T-helper 22 cell (primary cell): ENCODE measurements around the gene ANO6.

Experiments
- DNase-seq: peaks from one replicate; pipeline ENCODE4 v3.0.0-alpha.2; 2020; ENCODE audit warnings: low read depth

The ANO6 gene

DNA sequence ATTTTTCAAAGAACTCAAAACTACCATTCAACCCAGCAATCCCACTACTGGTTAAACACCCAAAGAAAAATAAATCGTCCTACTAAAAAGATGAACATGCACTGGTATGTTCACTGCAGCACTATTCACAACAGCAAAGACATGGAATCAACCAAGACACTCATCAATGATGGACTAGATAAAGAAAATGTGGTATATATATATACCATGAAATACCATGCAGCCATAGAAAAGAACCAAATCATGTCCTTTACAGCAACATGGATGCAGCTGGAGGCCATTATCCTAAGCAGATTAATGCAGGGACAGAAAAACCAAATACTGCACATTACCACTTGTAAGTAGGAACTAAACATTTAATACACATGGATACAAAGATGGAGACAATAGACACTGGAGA, 3.8 kb upstream of the ANO6 start:
- DNase-seq, result no peak

GRCh38 chr12:45213107-45213506, 2.8 kb upstream of the ANO6 start:
- DNase-seq, result no peak

DNA sequence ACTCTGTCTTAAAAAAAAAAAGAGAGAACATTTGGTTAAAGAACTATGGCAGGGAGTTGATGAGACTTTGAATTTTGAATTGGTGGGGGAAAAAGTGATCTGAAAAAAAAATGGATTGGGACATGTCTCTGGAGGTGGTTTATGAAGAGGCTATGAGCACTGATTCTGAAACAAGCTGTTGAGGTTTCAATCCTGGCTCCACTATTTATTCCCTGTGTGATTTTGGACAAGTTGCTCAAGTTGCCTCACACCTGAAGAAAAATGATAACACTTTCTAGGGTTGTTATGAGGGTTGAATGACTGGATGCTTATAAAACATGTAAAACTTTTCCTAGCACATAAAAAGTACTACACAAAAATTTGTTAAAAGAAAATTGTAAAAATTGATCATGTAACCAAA, 1.8 kb upstream of the ANO6 start:
- no peak for DNase-seq

- no peak for DNase-seq
Measured at GRCh38 chr12:45214749-45215418, 1.0 kb upstream of the ANO6 start.

DNA sequence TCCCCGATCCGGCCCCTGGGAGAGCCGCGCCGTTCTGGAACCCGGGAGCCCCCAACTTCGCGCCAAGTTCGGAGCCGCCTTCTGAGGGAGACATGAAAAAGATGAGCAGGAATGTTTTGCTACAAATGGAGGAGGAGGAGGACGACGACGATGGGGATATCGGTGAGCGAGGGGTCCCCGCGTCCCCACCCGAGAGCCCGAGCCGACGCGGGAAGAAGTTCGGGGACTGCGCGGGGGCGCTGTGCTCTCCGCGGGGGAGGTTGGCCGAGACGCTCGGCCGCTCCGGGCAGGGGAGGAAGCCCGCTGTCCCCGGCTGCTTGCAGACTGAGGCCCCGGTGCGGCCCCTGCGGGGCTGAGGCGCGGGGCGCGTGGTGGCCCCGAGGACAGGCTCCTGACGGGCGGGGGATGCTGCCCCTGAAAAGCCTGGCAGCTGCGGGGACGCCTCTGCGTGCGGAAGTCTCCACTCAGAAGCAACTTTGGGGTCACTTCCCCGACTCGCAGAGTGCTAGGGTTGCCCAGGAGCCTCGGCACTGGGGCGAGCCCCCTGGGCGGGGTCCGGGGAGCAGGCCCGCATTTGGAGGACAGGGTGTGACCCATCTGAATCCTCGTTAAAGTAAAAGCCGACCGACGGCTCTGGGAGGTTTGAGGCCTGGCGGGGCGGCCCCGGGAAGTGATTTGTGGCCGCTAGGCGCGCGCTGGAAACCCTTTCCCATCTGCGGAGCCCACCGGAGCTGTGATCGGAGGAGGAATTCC, 511 bp downstream of the ANO6 start:
- DNase-seq, result peak; percentile 23

DNA sequence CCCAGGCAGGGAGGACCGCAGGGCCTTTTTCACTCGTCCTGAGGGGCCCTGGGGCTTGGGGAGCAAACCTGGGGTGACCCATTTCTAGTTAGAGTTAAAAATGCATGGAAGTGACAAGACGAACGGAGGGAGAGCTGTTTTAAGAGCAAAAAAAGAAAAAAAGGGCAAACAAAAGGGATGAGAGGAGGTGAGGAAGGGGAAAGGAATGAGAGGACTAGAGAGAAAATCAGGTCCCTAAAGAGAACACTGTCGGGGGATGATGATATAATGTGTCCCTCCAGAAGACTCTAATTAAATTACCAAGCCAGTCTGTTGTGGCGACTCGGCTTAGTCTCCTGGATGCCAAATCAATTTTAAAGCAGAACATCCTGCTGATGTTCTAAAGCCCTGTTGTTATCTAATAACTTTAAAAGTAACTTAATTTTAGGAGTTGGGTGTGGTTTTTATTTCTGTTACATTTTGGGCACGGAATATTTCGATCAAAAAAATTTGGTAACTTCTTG, 1.1 kb downstream of the ANO6 start:
- DNase-seq, result no peak

- no peak for DNase-seq
Measured at GRCh38 chr12:45217846-45218245, 2.0 kb downstream of the ANO6 start.

DNA sequence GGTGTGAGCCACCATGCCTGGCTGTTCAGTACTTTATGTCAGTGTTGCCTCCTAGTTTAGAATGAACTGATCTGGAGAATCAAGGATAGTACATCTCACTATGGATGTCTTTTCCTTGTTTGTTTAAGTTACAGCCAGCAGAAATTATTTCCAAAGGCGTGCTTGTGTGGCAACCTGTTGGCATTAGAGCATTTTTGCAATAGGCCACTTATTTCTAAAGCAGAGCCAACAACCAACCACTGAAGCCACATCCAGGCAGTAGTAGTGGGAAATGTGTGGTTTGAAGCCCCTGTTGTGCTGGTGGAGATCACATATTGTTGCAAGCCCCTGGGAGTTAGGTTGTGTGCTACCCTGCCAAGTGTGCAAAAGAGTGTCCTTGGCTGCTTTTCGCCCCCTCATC, 3.7 kb downstream of the ANO6 start:
- DNase-seq, result no peak

DNA sequence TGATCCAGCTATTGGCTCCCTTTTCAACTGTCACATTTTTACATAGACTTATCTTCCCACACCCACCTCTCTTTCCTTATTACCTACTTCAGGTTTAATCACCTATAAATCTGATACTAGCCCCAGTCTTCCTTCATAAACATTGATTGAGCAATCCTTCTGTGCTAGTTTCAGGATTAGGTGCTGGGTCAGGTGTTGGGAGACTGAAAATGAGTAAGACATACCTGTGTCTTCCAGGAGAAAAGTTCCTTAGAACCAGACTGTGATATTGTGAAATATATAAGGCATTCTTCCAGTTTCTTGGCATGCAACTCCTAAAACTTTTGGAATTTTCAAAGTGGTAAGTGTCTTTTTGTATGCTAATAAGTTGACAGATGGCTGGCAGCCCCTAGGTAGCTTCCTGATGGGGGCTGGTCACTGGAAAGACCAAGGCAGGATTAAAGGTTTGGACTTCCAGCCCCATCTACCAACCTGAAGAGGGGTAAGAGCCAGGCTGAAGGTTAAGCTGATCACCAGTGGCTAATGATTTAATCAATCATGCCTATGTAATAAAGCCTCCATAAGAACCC, 4.6 kb downstream of the ANO6 start:
- no peak for DNase-seq

DNA sequence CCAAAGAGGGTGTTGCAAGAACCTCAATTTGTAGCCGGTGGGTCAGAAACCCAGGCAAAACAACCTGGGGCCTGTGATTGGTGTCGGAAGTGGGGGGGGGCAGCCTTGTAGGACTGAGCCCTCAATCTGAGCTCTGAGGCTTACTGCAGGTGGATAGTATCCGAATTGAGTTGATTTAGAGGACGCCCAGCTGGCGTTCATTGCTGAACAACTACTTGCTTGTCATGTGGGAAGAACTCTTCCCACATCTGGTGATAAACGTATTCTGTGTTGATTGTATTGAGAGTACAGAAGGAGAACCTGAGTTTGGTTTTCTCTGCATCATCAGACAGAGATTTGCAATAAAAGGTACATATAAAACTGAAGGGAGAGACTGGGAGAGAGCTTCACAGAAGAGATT, 5.1 kb downstream of the ANO6 start:
- DNase-seq, result no peak

DNA sequence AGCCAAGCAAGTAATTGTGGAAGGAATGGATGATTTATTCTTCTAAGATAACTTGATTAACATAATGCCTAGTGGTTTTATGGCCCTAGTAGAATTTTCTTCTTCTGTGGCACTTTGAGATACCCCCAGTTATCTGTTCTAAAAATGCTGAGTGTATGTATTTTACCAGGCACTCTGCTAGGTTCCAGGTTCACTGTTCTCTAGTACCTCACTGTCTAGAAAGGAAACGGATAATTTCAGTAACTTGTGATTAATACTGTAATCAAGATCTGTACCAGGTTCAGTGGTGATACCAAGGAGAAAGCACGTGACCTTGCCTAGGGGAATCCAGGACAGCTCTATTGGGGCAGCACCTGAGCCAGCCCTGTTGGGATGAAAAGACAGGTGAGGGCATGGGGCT, 8.0 kb downstream of the ANO6 start:
- DNase-seq, result no peak

DNA sequence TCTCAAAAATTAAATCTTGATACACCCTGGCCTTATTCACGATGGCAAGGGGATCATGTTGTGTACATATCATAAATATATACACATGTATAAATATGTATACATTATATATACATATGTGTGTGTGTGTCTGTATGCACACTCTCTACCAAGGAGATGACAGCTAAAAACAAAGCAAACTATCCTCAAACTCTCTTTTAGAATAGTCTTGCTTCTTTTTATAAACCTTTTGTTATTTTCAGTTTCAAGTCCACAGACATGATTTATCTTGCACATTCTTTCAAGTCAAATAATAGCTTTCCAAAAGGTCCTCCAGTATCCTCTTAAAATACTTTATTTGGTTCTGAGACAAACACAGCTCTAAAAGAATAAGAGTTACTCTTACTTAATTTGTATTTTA, 8.4 kb downstream of the ANO6 start:
- DNase-seq, result no peak

DNA sequence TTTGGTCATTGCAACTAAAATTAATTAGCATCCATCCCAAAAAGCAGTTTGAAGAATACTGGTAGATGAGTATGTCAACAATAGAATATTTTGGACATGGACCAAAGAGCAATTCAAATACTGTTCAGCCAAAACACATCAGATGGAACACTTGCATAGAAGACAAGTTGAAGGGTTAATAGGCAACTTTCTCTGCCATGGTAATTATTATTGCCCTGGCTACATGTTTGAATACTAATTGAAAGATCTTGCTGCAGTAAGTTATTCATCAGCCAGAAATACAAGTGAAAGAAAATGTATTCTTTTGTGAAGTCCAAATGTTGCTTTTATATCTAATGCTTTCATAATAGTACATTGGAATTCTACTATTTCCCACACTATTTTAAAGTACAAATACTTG, 10.1 kb downstream of the ANO6 start:
- DNase-seq, result no peak

- no peak for DNase-seq
Measured at GRCh38 chr12:45227316-45228067, 11.6 kb downstream of the ANO6 start.

GRCh38 chr12:45231515-45232145, 15.7 kb downstream of the ANO6 start:
- no peak for DNase-seq

DNA sequence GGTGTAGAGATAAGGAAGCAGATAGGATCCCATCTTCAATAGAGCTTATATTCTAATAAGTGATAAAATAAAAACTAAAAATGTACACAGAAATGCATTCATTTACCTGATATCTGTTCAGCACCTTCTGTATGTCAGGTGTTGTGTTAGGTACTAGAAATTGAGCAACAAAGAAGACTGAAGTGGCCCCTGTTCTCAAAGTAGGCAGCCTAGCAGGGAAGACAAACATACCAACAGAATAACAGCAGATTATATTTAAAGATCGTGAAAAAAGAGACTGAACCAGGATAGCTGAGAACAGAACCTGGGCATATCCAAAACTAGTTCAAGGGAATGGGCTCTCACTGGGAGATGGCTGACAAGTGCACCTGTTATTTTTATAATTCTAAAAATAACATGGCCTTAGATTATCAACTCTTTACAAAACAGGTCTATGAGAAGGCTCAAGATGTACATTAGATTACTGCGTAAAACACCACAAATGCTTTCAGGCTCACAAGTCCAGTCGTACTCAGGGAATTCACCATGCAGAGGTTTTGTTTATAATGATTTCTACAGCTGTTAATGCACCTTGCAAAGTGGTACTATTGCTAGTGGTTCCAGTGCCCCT, 16.4 kb downstream of the ANO6 start:
- no peak for DNase-seq

DNA sequence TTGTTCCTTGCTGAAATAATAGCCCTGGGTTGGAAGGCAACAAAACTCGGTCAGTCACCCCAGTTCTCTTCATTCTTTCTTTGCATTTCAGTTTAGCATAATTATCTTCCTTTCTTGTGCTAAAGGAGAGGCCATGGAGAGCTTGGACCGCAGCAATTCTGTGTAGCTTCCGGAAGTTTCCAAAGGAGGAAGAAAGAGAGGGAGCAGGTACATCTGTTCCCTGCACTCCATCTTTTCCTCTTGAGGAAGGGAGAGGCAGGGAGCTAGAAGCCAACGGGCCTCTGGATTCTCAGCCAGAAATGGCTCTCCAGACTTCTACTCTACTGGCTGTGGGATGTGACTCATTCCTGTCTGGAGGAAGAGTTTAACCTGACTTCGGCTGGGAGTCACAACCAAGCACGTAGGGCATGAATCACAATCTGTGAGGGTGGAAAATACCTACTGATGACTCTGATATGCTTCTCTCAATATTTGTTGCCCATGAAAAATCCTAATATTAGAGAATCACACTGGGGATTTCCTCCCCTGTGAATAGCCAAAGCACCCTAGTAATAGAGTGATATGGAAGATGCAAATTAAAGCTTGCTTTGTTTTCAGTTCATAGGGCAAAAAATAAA, 17.0 kb downstream of the ANO6 start:
- DNase-seq, result no peak

- no peak for DNase-seq
Measured at GRCh38 chr12:45234139-45234865, 18.4 kb downstream of the ANO6 start.

DNA sequence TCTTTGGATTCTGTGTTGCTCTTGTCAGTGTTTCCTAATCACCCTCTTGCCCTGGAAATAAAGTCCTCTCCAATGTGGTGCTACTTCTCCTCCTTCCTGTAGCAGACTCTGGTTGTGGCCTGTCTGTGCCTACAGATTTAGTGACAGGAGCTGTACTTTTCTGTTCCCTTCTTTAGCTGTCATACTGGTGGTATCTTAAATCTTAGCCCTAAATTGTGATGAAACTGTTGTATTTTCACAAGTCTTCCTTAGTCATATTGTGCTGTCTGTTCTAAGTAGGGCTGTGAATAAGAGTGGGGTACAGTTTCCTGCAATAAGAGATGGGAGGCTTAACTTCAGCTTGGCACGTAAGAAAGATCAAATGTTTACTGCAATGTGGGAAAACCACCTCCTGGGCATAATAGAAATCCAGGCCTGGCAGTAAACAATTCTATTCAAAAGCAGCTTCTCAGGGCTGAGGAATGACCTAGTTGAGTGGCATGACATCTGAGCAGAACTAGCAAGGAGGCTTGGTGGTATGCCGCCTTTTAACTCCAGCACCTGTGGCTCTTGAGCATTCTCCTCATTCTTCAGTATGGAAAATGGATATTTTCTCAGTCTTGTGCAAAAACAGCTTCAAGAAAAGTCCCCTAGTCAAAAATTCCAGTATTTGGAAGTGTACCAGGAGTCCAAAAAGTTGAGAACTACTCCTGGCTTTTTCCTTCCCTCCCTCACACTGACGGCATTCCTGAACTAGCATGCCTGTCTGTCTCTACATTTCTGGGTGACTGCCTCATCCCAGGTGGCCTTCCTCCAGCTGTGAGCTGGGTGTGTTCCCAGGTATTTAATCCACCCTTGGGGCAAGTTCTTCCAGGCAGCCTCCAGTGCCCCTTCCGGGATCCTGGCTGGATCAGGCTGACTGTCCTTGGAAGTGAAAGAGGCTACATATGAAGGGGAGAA, 19.5 kb downstream of the ANO6 start:
- no peak for DNase-seq
